Posterior cingulate gyrus (tissue), 11 donors: ENCODE measurements around the gene UBE2A.

Experiments
- DNase-seq, 10 donors: peaks; one replicate each; pipeline versions ENCODE4 v3.0.0 to v3.0.0-alpha.2; 2020 to 2021; ENCODE audit warnings: mixed read lengths in 3 of 10
- intact Hi-C: fragments of 100-400 bp; cut with DNase I; formaldehyde crosslinking; loops from one replicate; pipeline ENCODE4 v1.15.1; 2023

Gene UBE2A

GRCh38 chrX:119606280-119607017 lies 32.1 kb downstream of the UBE2A start, which contains the start of gene NKRF:
TSS of gene NKRF (minus strand) at chrX:119606424.
- peak; percentile 74 to 97 (median 85) for DNase-seq
- intact Hi-C loops, result loop anchor here (1.0 to 5.0 kb wide), 2 partner anchors 34 to 186 kb away; partner anchors contain the start of gene RPL39

- intact Hi-C loops, result loop anchor here (5.0 kb wide), 1 partner anchor 185 kb away; the partner anchor contains the start of gene RPL39
- no peak for DNase-seq
Observed at GRCh38 chrX:119607018-119607389, 32.6 kb downstream of the UBE2A start.

GRCh38 chrX:119614776-119615175 lies 40.4 kb downstream of the UBE2A start:
- intact Hi-C loops, result no loop called here
- no peak for DNase-seq

GRCh38 chrX:119617517-119618164 lies 43.3 kb downstream of the UBE2A start:
- intact Hi-C loops, result no loop called here

GRCh38 chrX:119618439-119618838 lies 44.1 kb downstream of the UBE2A start:
- intact Hi-C loops, result no loop called here
- no peak for DNase-seq

More at GRCh38 chrX:119617517-119618164, 43.3 kb downstream of the UBE2A start:
- DNase-seq, result no peak

- DNase-seq, result no peak
- intact Hi-C loops, result no loop called here
Observed at GRCh38 chrX:119622356-119623232, 48.2 kb downstream of the UBE2A start.

GRCh38 chrX:119624417-119624816 lies 50.1 kb downstream of the UBE2A start:
- intact Hi-C loops, result no loop called here
- no peak for DNase-seq

- intact Hi-C loops, result no loop called here
- DNase-seq, result no peak
Observed at GRCh38 chrX:119624951-119625668, 50.7 kb downstream of the UBE2A start.

GRCh38 chrX:119625843-119626242 lies 51.5 kb downstream of the UBE2A start:
- intact Hi-C loops, result no loop called here
- no peak for DNase-seq
